Eye (tissue), 1 donor: Measurements from ENCODE around the gene FDXR.
"Not testable (repeated sequence)": the region's sequence is repeated elsewhere in the genome, so short reads cannot be mapped to it uniquely, and the experiment has no call there.

Experiments
- DNase-seq: peaks from one replicate; pipeline ENCODE4 v3.0.0-alpha.2; 2015

FDXR gene

DNA sequence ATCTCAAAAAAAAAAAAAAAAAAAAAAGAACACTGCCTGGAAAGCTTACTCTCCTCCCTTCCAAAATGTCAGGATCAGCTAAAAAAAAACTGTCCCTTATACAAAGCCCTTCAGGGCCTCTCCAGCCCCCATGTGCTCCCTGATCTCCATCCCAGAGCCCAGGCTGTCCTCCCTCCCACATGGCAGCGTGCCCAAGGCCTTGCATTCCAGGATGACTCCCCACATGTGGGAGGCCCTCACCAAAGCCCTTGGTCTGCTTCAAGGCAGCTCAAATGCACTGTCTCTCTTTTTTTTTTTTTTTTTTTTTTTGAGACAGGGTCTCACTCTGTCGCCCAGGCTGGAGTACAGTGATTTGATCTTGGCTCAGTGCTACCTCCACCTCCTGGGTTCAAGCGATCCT is 2.3 kb downstream of the FDXR start:
- no peak for DNase-seq

- not testable (repeated sequence) for DNase-seq
These were observed 2.8 kb downstream of the FDXR start for GRCh38 chr17:74870028-74870427.

- no peak for DNase-seq
These were observed 3.9 kb downstream of the FDXR start for GRCh38 chr17:74868908-74869255.

- no peak for DNase-seq
These were observed 4.4 kb downstream of the FDXR start for GRCh38 chr17:74868251-74868907.

- no peak for DNase-seq
These were observed 6.5 kb downstream of the FDXR start for GRCh38 chr17:74866198-74866835.

DNA sequence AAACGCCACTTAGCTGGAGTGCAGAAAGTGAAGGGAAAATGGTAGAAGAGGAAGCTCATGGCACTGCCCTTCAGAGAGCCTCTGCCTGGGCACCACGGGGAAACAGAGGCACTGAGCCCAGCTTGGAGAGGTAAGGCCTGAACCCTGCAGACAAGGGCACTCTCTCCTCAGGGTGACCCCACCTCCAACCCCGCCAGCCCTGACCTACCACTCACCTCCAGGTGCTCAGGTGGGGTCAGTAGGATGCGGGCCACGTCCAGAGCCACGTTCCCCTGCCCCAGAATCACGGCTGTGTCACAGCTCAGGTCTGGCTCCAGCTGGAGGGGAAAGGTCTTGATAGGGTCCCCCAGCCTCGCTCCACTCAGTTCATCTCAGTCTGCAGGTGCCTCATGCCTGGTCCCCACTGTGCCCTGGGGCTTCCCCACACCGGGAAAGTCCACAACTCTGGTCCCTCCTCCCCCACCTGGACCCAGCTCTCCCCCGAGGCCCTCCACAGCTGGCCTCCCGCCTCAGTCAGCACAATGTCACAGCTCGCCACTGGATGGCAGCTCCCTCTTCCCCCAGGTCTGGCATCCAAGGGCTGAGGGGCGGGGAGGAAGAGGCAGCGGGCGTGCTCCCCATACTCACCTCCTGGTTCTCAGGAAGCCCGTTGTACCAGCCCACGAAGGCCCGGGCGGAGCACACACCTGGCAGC is 7.1 kb downstream of the FDXR start:
- no peak for DNase-seq

- peak; percentile 92 for DNase-seq
These were observed 7.9 kb downstream of the FDXR start for GRCh38 chr17:74864866-74865395.

DNA sequence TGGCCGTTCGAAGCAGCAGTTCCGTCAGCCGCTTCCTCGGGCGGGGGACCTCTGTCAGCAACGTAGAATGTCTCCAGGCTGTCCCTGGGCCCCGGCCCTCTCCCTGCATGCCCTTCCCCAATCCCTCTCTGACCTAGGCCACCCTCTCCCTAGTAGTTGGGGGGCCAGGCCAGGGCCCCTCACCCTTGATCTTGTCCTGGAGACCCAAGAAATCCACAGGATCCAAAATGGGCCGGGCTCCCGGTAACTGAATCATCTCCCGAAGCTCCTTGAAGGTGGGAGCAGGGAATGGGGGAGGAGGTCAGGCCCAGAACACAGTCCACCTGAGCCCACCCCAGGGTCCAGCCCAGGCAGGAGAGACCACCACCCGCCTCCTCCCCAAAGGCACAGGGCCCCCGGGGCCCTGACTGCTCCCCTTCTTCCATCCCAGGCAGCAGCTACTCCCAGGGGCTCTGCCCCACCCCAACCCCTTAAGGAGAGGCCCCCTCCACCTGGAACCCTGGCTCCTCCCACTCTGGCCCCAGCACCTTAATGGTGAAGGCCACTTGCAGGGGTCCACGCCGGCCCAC is 8.4 kb downstream of the FDXR start:
- no peak for DNase-seq

DNA sequence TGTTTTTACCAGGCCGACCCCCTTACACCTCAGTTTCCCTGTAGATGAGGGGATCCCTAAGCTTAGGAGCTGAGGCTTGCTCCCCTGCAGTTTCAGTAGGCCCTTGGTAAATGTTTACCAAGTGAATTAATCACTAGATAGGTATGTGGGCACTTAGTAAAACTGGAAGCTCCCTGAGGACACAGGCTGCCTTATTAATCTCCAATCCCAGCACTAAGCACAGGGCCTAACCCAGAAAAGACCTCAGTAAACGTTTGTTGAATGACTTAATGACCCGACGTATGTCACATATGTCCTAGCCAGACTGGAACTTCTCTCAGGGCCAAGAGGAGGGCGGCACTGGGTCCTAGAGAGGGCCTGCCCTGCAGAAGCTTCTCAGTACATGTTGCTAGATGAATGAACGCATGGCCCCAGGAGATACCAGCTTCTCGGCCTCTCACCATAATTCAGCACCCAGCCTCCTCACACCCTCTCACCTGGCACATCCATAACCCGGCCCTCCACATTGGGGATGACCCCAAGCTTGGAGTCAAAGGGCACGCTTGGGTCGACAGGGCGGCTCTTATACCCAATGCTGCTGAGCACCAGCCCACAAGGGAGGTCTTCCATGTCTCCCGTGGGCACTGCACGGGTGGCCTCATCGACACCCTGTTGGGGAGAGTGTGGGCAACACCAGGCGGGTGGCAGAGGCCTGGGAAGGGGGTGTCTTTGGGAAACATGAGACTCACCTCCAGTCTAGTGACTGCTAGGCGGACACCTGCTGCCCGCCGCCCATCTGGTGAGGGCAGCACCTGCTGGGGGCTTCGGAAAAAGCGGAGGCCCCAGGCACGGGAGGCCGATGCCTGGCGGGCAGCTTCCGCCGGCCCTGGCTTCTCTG is 9.1 kb downstream of the FDXR start:
- DNase-seq = no peak

GRCh38 chr17:74862919-74863318 is 9.9 kb downstream of the FDXR start:
- no peak for DNase-seq

GRCh38 chr17:74862108-74862901 is 10.5 kb downstream of the FDXR start:
- DNase-seq = peak; percentile 90

DNA sequence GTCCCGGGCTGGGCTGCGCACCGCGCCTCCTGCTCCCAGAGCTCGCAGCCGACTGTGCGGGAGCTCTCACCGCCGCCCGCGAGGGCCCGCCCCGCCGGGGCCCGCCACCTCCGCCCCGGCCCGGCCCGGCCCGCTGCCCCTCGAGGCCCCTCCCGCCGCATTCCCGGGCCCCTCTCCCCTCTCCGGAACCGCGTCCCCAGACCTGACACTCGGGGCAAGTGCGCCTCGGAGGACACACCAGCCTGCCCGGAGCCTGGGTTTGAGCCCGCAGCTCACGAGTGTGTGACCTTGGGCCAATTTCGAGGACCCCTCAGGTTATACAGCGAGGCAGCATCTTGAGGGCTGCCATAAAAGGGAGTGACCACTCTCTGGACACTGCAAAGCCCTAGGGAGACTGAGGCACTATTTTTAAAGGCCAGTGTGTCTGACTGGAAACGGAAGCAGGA is 11.1 kb downstream of the FDXR start:
- DNase-seq = no peak

- no peak for DNase-seq
These were observed 11.7 kb downstream of the FDXR start for GRCh38 chr17:74860872-74861661.

GRCh38 chr17:74860229-74860871 is 12.4 kb downstream of the FDXR start:
- DNase-seq = peak; percentile 49

DNA sequence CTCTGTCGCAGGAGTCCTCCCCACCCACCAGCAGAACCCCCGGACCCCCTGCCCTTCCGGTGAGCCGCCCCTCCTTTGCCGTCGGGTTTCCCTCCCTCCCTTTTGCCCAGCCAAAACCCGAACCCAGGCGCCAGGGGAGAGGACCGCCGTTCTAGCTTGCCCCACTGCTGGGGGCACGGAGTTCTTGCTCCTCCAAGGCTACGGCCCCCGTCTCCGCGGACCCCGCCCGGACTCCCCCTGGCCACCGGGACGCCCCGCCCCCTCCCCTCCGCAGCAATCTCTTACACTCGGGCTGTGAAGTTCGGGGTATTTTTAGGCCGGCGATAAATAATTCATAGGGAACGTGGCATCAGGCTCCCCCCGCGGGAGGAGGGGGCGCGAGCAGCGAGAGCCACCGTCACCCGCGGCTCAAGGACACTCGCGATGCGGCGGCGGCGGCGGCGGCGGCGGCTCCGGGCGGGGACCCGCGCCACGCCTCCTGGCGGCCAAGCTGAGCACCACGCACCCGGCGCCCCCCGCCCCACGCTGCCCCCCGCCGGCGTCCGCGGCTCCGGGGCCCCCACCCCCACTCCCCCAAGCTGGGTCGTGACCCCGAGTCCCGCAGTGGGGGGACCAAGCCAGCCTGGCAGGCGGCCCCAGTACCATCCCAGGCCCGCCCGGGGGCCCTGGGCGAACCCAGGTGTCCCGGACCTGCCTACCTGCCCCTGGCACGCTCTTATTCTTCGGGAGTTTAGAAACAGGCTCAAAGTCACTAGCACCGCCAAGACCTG is 13.2 kb downstream of the FDXR start, which contains the start of gene GRIN2C:
GRIN2C (minus strand) TSS at position 427 of the 770 bp plus-strand sequence. CDS start 4,793 bp downstream, outside the sequence.
- peak; percentile 53 for DNase-seq

- DNase-seq = peak; percentile 13
These were observed 13.9 kb downstream of the FDXR start for GRCh38 chr17:74858672-74859458.

- DNase-seq = no peak
These were observed 15.6 kb downstream of the FDXR start for GRCh38 chr17:74857191-74857590.

- no peak for DNase-seq
These were observed 16.7 kb downstream of the FDXR start for GRCh38 chr17:74856112-74856511.
